Right lobe of liver (tissue), 4 donors: ENCODE data around the gene MXD3.

Source experiments
- POLR2A ChIP-seq: fragments of 450-650 bp; IDR thresholded peaks from one replicate; pipeline ENCODE4 v1.6.1; 2017; ENCODE audit warnings: antibody characterized with exemption, mild to moderate bottlenecking
- TF ChIP-seq, protein P1 (sequence below), 4 donors: fragments of 200-600 bp in 3 of 4; fragments of 450-650 bp in 1 of 4; IDR thresholded peaks; one replicate each; pipeline versions ENCODE4 v1.5.1 to v1.8.0; 2016 to 2022; ENCODE audit warnings: antibody characterized with exemption in 4 of 4, mild to moderate bottlenecking in 2 of 4
- donor health status: DM: no; HTN: no; CAD: no.
- donor health status: DM: no; HTN: no; CAD: no.
- donor health status: DM: no; HTN: yes; CAD: no.

DNA sequence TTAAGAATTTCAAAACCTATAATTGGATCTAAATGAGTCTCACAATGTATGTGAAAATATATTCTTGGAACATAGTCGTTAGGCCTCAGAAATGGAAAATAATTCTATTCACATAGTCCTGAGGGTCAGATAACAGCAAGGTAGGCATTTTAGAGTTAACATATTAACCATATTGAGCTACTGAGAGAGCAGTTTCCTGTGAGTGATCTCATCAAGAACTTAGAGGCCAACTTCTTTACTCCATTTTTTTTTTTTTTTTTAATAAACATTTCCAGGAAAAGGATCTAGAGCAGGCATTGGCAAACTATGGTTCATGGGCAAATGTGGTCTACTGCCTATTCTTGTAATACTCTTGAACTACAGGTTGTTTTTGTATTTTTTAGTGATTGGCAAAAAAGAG is 34.8 kb downstream of the MXD3 start:
- no peak for TF ChIP-seq POLR2A
- TF ChIP-seq, protein P1, sequence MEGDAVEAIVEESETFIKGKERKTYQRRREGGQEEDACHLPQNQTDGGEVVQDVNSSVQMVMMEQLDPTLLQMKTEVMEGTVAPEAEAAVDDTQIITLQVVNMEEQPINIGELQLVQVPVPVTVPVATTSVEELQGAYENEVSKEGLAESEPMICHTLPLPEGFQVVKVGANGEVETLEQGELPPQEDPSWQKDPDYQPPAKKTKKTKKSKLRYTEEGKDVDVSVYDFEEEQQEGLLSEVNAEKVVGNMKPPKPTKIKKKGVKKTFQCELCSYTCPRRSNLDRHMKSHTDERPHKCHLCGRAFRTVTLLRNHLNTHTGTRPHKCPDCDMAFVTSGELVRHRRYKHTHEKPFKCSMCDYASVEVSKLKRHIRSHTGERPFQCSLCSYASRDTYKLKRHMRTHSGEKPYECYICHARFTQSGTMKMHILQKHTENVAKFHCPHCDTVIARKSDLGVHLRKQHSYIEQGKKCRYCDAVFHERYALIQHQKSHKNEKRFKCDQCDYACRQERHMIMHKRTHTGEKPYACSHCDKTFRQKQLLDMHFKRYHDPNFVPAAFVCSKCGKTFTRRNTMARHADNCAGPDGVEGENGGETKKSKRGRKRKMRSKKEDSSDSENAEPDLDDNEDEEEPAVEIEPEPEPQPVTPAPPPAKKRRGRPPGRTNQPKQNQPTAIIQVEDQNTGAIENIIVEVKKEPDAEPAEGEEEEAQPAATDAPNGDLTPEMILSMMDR (IDR thresholded peaks at IDR 0.05) = no peak
